Measurements from ENCODE around the gene B9D1. TPM values are rescaled to one million over a fixed set of nuclear protein-coding genes. Genes with fewer than 3 reads are reported as not detected.

B9D1 gene
- total RNA-seq, 2 donors from 2014 or later, result 0.37 to 1.2 TPM

GRCh38 chr17:19401321-19402010, 38.9 kb upstream of the B9D1 start:
- H3K4me3 Mint-ChIP-seq, result no peak overlapping the region
- H3K36me3 Mint-ChIP-seq (ENCODE audit: low read depth), result peaks cover 3% of the 10 kb centered on the region
- peaks cover 15% of the 10 kb centered on the region for H3K27me3 Mint-ChIP-seq
- H3K9me3 ChIP-seq (ENCODE audit: control insufficient read depth, low read length, poor library complexity, severe bottlenecking), result no peaks in the 10 kb centered on the region
- DNase-seq (no peak), ATAC-seq (no peak)
- peaks cover 3% of the 10 kb centered on the region for H3K4me1 Mint-ChIP-seq
- no peak overlapping the region for H3K27ac Mint-ChIP-seq

GRCh38 chr17:19399750-19400450, 37.4 kb upstream of the B9D1 start:
- DNase-seq (no peak), ATAC-seq (no peak)
- Mint-ChIP-seq H3K27me3 (peaks cover 15% of the 10 kb centered on the region), H3K27ac (no peak overlapping the region), H3K4me1 (peaks cover 3% of the 10 kb centered on the region), H3K36me3 (ENCODE audit: low read depth) (peaks cover 3% of the 10 kb centered on the region), H3K4me3 (no peak overlapping the region)
- H3K9me3 ChIP-seq (ENCODE audit: control insufficient read depth, low read length, poor library complexity, severe bottlenecking), result no peaks in the 10 kb centered on the region

GRCh38 chr17:19398301-19399181, 36.0 kb upstream of the B9D1 start:
- H3K36me3 Mint-ChIP-seq (ENCODE audit: low read depth), result peaks cover 3% of the 10 kb centered on the region
- no peaks in the 10 kb centered on the region for H3K9me3 ChIP-seq (ENCODE audit: control insufficient read depth, low read length, poor library complexity, severe bottlenecking)
- H3K4me3 Mint-ChIP-seq, result no peak overlapping the region
- H3K27ac Mint-ChIP-seq, result no peak overlapping the region
- peaks cover 3% of the 10 kb centered on the region for H3K4me1 Mint-ChIP-seq
- peaks cover 15% of the 10 kb centered on the region for H3K27me3 Mint-ChIP-seq
- ATAC-seq (no peak), DNase-seq (no peak)

- peaks cover 3% of the 10 kb centered on the region for H3K36me3 Mint-ChIP-seq (ENCODE audit: low read depth)
Observed at GRCh38 chr17:19397556-19398041, 35.1 kb upstream of the B9D1 start.

GRCh38 chr17:19392303-19392702, 29.8 kb upstream of the B9D1 start:
- ATAC-seq (no peak), DNase-seq (no peak)
- H3K27ac Mint-ChIP-seq, result no peak overlapping the region
- peaks cover 9% of the 10 kb centered on the region for H3K4me1 Mint-ChIP-seq
- peaks cover 9% of the 10 kb centered on the region for H3K27me3 Mint-ChIP-seq
- H3K4me3 Mint-ChIP-seq, result no peak overlapping the region
- H3K36me3 Mint-ChIP-seq (ENCODE audit: low read depth), result peaks cover 3% of the 10 kb centered on the region
- H3K9me3 ChIP-seq (ENCODE audit: control insufficient read depth, low read length, poor library complexity, severe bottlenecking), result no peaks in the 10 kb centered on the region

More at GRCh38 chr17:19397556-19398041, 35.1 kb upstream of the B9D1 start:
- no peaks in the 10 kb centered on the region for H3K9me3 ChIP-seq (ENCODE audit: control insufficient read depth, low read length, poor library complexity, severe bottlenecking)
- DNase-seq (no peak), ATAC-seq (no peak)
- Mint-ChIP-seq H3K4me3 (no peak overlapping the region), H3K27ac (no peak overlapping the region), H3K27me3 (peaks cover 17% of the 10 kb centered on the region), H3K4me1 (peaks cover 8% of the 10 kb centered on the region)

- Mint-ChIP-seq H3K36me3 (ENCODE audit: low read depth) (peaks cover under 1% of the 10 kb centered on the region), H3K4me1 (peaks cover 10% of the 10 kb centered on the region), H3K27me3 (peaks cover 9% of the 10 kb centered on the region), H3K4me3 (no peak overlapping the region), H3K27ac (no peak overlapping the region)
- no peak for ATAC-seq
- DNase-seq, result no peak
- H3K9me3 ChIP-seq (ENCODE audit: control insufficient read depth, low read length, poor library complexity, severe bottlenecking), result no peaks in the 10 kb centered on the region
Observed at GRCh38 chr17:19391432-19391831, 28.9 kb upstream of the B9D1 start.

GRCh38 chr17:19390951-19391350, 28.4 kb upstream of the B9D1 start:
- H3K4me1 Mint-ChIP-seq, result peaks cover 12% of the 10 kb centered on the region
- H3K4me3 Mint-ChIP-seq, result no peak overlapping the region
- no peaks in the 10 kb centered on the region for H3K36me3 Mint-ChIP-seq (ENCODE audit: low read depth)
- H3K9me3 ChIP-seq (ENCODE audit: control insufficient read depth, low read length, poor library complexity, severe bottlenecking), result no peaks in the 10 kb centered on the region
- H3K27ac Mint-ChIP-seq, result no peak overlapping the region
- ATAC-seq (no peak), DNase-seq (no peak)
- peaks cover 9% of the 10 kb centered on the region for H3K27me3 Mint-ChIP-seq

GRCh38 chr17:19388791-19389785, 26.6 kb upstream of the B9D1 start:
- H3K27ac Mint-ChIP-seq, result no peak overlapping the region
- H3K4me1 Mint-ChIP-seq, result peaks cover 16% of the 10 kb centered on the region
- no peak for ATAC-seq
- peaks cover 3% of the 10 kb centered on the region for H3K36me3 Mint-ChIP-seq (ENCODE audit: low read depth)
- H3K4me3 Mint-ChIP-seq, result no peak overlapping the region
- no peaks in the 10 kb centered on the region for H3K9me3 ChIP-seq (ENCODE audit: control insufficient read depth, low read length, poor library complexity, severe bottlenecking)
- DNase-seq, result no peak
- peaks cover 9% of the 10 kb centered on the region for H3K27me3 Mint-ChIP-seq

- Mint-ChIP-seq H3K4me1 (peaks cover 20% of the 10 kb centered on the region), H3K36me3 (ENCODE audit: low read depth) (peaks cover 3% of the 10 kb centered on the region), H3K4me3 (no peak overlapping the region), H3K27me3 (peaks cover 9% of the 10 kb centered on the region), H3K27ac (peak overlapping the region; percentile 16)
- DNase-seq, result no peak
- H3K9me3 ChIP-seq (ENCODE audit: control insufficient read depth, low read length, poor library complexity, severe bottlenecking), result no peaks in the 10 kb centered on the region
- ATAC-seq, result no peak
Observed at GRCh38 chr17:19387921-19388521, 25.5 kb upstream of the B9D1 start.

- Mint-ChIP-seq H3K4me3 (no peak within 1 kb of the TSS), H3K4me1 (peaks cover 15% of the 10 kb centered on the region), H3K27ac (peak within 1 kb of the TSS; percentile 16), H3K27me3 (peaks cover 2% of the 10 kb centered on the region), H3K36me3 (ENCODE audit: low read depth) (peaks cover 3% of the 10 kb centered on the region)
- DNase-seq (no peak), ATAC-seq (no peak)
- H3K9me3 ChIP-seq (ENCODE audit: control insufficient read depth, low read length, poor library complexity, severe bottlenecking), result no peaks in the 10 kb centered on the region
Observed at GRCh38 chr17:19386974-19387920, 24.7 kb upstream of the B9D1 start, which contains the start of gene MFAP4. TSS of gene MFAP4 (minus strand) at chr17:19387190. CDS start at chr17:19387155, 35 bp downstream.
